ENCODE results near the gene STOX2.

The STOX2 gene, protein sequence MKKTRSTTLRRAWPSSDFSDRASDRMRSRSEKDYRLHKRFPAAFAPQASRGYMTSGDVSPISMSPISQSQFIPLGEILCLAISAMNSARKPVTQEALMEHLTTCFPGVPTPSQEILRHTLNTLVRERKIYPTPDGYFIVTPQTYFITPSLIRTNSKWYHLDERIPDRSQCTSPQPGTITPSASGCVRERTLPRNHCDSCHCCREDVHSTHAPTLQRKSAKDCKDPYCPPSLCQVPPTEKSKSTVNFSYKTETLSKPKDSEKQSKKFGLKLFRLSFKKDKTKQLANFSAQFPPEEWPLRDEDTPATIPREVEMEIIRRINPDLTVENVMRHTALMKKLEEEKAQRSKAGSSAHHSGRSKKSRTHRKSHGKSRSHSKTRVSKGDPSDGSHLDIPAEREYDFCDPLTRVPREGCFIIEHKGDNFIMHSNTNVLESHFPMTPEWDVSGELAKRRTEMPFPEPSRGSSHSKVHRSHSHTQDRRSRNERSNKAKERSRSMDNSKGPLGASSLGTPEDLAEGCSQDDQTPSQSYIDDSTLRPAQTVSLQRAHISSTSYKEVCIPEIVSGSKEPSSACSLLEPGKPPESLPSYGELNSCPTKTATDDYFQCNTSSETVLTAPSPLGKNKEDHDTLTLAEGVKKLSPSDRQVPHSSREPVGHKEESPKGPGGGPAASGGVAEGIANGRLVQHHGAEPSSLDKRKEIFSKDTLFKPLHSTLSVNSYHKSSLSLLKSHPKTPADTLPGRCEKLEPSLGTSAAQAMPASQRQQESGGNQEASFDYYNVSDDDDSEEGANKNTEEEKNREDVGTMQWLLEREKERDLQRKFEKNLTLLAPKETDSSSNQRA (N-terminal part only)

DNA sequence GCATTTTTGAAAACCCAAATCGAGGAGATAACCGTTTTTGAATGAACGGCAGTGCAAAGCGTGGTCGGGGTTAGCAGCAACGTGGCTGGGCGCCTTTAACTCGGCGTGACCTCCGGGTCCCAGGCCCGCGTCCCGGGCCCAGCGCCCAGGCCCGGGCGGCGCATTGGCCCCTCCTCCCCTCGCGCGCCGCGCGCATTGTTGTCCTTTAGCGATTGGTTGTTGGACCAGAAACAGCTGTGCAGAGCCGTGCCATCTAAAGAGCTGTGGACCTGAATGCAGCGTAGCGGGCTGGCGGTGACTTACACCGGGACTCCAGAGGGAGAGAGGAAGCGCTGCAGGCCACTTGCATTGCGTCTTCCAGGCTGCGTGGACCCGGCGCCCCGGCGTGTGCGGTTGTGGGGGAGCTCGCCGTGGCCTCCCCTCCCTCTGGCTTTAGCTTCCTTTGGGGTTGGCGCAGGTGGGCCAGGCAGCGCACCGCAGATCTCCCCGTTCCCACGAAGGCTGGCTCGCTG, at the start of gene STOX2:
TSS of gene STOX2 (plus strand) at position 227 of the 512 bp plus-strand sequence. CDS start 1,484 bp downstream, outside the sequence.
- H3K4me3 ChIP-seq = peak within 1 kb of the TSS; percentile 86
- peak within 1 kb of the TSS; percentile 67 to 85 for H3K27ac ChIP-seq
- no peak for TF ChIP-seq CTCF (IDR thresholded peaks at IDR 0.05)
- DNase-seq (ENCODE audit: low spot score) = peak; percentile 82

- no peak for TF ChIP-seq CTCF (IDR thresholded peaks at IDR 0.05)
- no peak overlapping the region for H3K27ac ChIP-seq
- no peak overlapping the region for H3K4me3 ChIP-seq
- DNase-seq (ENCODE audit: low spot score) = no peak
These were observed 49.5 kb upstream of the STOX2 start for GRCh38 chr4:183855323-183856190.

GRCh38 chr4:183857040-183857439, 48.1 kb upstream of the STOX2 start:
- H3K27ac ChIP-seq = no peak overlapping the region
- DNase-seq (ENCODE audit: low spot score) = no peak
- TF ChIP-seq CTCF (IDR thresholded peaks at IDR 0.05) = no peak
- no peak overlapping the region for H3K4me3 ChIP-seq

- H3K27ac ChIP-seq = no peak overlapping the region
- no peak overlapping the region for H3K4me3 ChIP-seq
- no peak for TF ChIP-seq CTCF (IDR thresholded peaks at IDR 0.05)
- no peak for DNase-seq (ENCODE audit: low spot score)
These were observed 47.0 kb upstream of the STOX2 start for GRCh38 chr4:183858011-183858615.

- Histone ChIP-seq H3K27ac (no peak overlapping the region), H3K4me3 (no peak overlapping the region)
- DNase-seq (ENCODE audit: low spot score) = no peak
- TF ChIP-seq CTCF (IDR thresholded peaks at IDR 0.05) = no peak
These were observed 45.0 kb upstream of the STOX2 start for GRCh38 chr4:183860119-183860518.

- DNase-seq (ENCODE audit: low spot score) = no peak
- Histone ChIP-seq H3K27ac (no peak overlapping the region), H3K4me3 (no peak overlapping the region)
- TF ChIP-seq CTCF (IDR thresholded peaks at IDR 0.05) = no peak
These were observed 44.4 kb upstream of the STOX2 start for GRCh38 chr4:183860731-183861130.

Measured in coronary artery (tissue), 2 donors.